Activated CD8-positive, alpha-beta T cell treated with anti-CD3 and anti-CD28 coated beads for 36 hours (primary cell): ENCODE results near the gene NPAT. TPM values are rescaled to one million over a fixed set of nuclear protein-coding genes. Genes with fewer than 3 reads are reported as not detected.
A peak's percentile ranks its signal among the peaks of the same experiment; 100 is the strongest.

Experiments used
- ATAC-seq: fragments of 200-7000 bp; cut with Tn5 transposase; one replicate; pipeline ENCODE4 v1.10.0; 2021; ENCODE audit warnings: mild to moderate bottlenecking, moderate library complexity
- CTCF ChIA-PET: fragments of 350-600 bp; sonication (Branson Sonifier 250); formaldehyde crosslinking; loops from one replicate; lab custom pipeline; 2021; ENCODE audit warnings: antibody characterized with exemption; lab: Charles Lee
- POLR2A ChIA-PET: fragments of 350-600 bp; sonication (Branson Sonifier 250); formaldehyde crosslinking; loops from one replicate; lab custom pipeline; 2021; ENCODE audit warnings: antibody characterized with exemption; lab: Charles Lee
- DNase-seq: peaks from one replicate; pipeline ENCODE4 v3.0.0-alpha.2; 2020
- H3K27ac Mint-ChIP-seq: one replicate; pipeline ENCODE4 v1.8.0; 2021; ENCODE audit warnings: mild to moderate bottlenecking, mixed read lengths
- H3K27me3 Mint-ChIP-seq: one replicate; pipeline ENCODE4 v1.8.0; 2021; ENCODE audit warnings: mixed read lengths
- H3K36me3 Mint-ChIP-seq: one replicate; pipeline ENCODE4 v1.8.0; 2021; ENCODE audit warnings: low read depth, mixed read lengths
- H3K4me1 Mint-ChIP-seq: one replicate; pipeline ENCODE4 v1.8.0; 2021; ENCODE audit warnings: low read depth, mixed read lengths
- H3K4me3 Mint-ChIP-seq: one replicate; pipeline ENCODE4 v1.8.0; 2021; ENCODE audit warnings: mild to moderate bottlenecking, moderate library complexity, mixed read lengths
- H3K9me3 Mint-ChIP-seq: one replicate; pipeline ENCODE4 v1.8.0; 2021; ENCODE audit warnings: mixed read lengths
- intact Hi-C: fragments of 100-400 bp; cut with micrococcal nuclease; formaldehyde crosslinking; loops from one replicate; pipeline ENCODE4 v1.10.0; 2022
- total RNA-seq, 2 experiments: library from RNA; stranded (reverse); gene quantifications; one replicate each; pipeline ENCODE4 v1.2.3, GENCODE V29; 2021
- TF ChIP-seq, protein P1 (sequence below): fragments of 200-600 bp; IDR thresholded peaks from one replicate; pipeline ENCODE4 v1.8.0; 2022; ENCODE audit warnings: antibody characterized with exemption, mild to moderate bottlenecking

NPAT gene
- total RNA-seq, 2 experiments from 2014 or later = 32.1 to 37.1 TPM

GRCh38 chr11:108237058-108237481, 14.6 kb upstream of the NPAT start:
- peaks cover 76% of the 10 kb centered on the region for H3K4me1 Mint-ChIP-seq
- intact Hi-C loops = no loop called here

GRCh38 chr11:108235633-108236032, 13.2 kb upstream of the NPAT start:
- POLR2A ChIA-PET = interaction anchor here (1.7 to 8.9 kb wide), 3 partner anchors 10 to 14 kb away, joined by 5 to 121 read pairs (median 35); partner anchors contain the start of genes ATM and NPAT
- no peaks in the 10 kb centered on the region for H3K27me3 Mint-ChIP-seq
- DNase-seq (no peak), ATAC-seq (no peak)
- peaks cover 78% of the 10 kb centered on the region for H3K4me1 Mint-ChIP-seq
- H3K4me3 Mint-ChIP-seq = peak overlapping the region; percentile 58
- CTCF ChIA-PET = interaction anchor here (1.2 to 8.5 kb wide), 2 partner anchors 10 to 430 kb away, joined by 3 to 79 read pairs; partner anchors contain the start of genes ATM, DDX10 and NPAT
- intact Hi-C loops = loop anchor here (1.0 kb wide), 2 partner anchors 8 to 12 kb away; partner anchors contain the start of gene ATM
- H3K9me3 Mint-ChIP-seq = no peaks in the 10 kb centered on the region
- H3K27ac Mint-ChIP-seq = peak overlapping the region; percentile 95
- H3K36me3 Mint-ChIP-seq = peaks cover 55% of the 10 kb centered on the region
- TF ChIP-seq, protein P1, sequence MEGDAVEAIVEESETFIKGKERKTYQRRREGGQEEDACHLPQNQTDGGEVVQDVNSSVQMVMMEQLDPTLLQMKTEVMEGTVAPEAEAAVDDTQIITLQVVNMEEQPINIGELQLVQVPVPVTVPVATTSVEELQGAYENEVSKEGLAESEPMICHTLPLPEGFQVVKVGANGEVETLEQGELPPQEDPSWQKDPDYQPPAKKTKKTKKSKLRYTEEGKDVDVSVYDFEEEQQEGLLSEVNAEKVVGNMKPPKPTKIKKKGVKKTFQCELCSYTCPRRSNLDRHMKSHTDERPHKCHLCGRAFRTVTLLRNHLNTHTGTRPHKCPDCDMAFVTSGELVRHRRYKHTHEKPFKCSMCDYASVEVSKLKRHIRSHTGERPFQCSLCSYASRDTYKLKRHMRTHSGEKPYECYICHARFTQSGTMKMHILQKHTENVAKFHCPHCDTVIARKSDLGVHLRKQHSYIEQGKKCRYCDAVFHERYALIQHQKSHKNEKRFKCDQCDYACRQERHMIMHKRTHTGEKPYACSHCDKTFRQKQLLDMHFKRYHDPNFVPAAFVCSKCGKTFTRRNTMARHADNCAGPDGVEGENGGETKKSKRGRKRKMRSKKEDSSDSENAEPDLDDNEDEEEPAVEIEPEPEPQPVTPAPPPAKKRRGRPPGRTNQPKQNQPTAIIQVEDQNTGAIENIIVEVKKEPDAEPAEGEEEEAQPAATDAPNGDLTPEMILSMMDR = no peak

More at GRCh38 chr11:108237058-108237481, 14.6 kb upstream of the NPAT start:
- DNase-seq (no peak), ATAC-seq (peak; percentile 37)
- Mint-ChIP-seq H3K27me3 (no peaks in the 10 kb centered on the region), H3K4me3 (peak overlapping the region; percentile 58), H3K27ac (peak overlapping the region; percentile 95), H3K36me3 (peaks cover 47% of the 10 kb centered on the region), H3K9me3 (no peaks in the 10 kb centered on the region)
- ChIA-PET POLR2A (interaction anchor here (0.6 to 8.9 kb wide), 10 partner anchors 8 to 261 kb away, joined by 3 to 121 read pairs (median 4); partner anchors contain the start of genes ATM, NPAT and POGLUT3), CTCF (interaction anchor here (1.1 to 8.5 kb wide), 6 partner anchors 8 to 428 kb away, joined by 3 to 79 read pairs (median 4); partner anchors contain the start of genes ATM, CUL5, DDX10 and NPAT)
- TF ChIP-seq, protein P1 = no peak

DNA sequence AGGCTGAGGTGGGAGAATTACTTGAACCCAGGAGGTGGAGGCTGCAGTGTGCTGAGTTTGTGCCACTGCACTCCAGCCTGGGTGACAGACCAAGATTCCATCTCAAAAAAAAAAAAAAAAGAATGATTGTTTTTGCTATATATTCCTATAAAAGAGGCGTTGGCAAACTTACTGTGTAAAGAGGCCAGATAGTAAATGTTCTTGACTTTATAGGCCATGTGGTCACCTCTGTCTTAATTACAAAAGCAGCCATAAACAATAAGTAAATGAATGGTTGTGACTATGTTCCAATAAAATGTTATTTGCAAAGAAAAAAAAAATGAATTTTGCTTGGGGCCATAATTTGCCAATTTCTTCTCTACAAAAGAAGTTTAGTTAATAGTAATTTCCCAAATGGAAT, 12.8 kb upstream of the NPAT start:
- Mint-ChIP-seq H3K4me3 (no peak overlapping the region), H3K4me1 (peaks cover 77% of the 10 kb centered on the region), H3K27ac (peak overlapping the region; percentile 95), H3K9me3 (no peaks in the 10 kb centered on the region), H3K36me3 (peaks cover 54% of the 10 kb centered on the region), H3K27me3 (no peaks in the 10 kb centered on the region)
- TF ChIP-seq, protein P1 = no peak
- CTCF ChIA-PET = interaction anchor here (8.5 kb wide), 1 partner anchor 10 kb away, joined by 79 read pairs; the partner anchor contains the start of genes ATM and NPAT
- intact Hi-C loops = loop anchor here (1.0 kb wide), 1 partner anchor 8 kb away; no protein-coding TSS in a partner anchor
- DNase-seq (no peak), ATAC-seq (no peak)
- POLR2A ChIA-PET = interaction anchor here (3.3 to 8.9 kb wide), 2 partner anchors 9 to 13 kb away, joined by 35 to 121 read pairs; partner anchors contain the start of genes ATM and NPAT

- TF ChIP-seq, protein P1 = no peak
- ChIA-PET CTCF (no interaction called here), POLR2A (interaction anchor here (1.5 to 4.3 kb wide), 3 partner anchors 8 to 14 kb away, joined by 4 to 28 read pairs (median 5); partner anchors contain the start of genes ATM and NPAT)
- Mint-ChIP-seq H3K4me1 (peaks cover 77% of the 10 kb centered on the region), H3K4me3 (no peak overlapping the region), H3K36me3 (peaks cover 53% of the 10 kb centered on the region), H3K27ac (peak overlapping the region; percentile 73), H3K9me3 (no peaks in the 10 kb centered on the region), H3K27me3 (no peaks in the 10 kb centered on the region)
- DNase-seq (no peak), ATAC-seq (no peak)
- intact Hi-C loops = no loop called here
Observed at GRCh38 chr11:108233277-108233945, 11.0 kb upstream of the NPAT start.
